ENCODE results near the gene ST3GAL3.
A peak's percentile ranks its signal among the peaks of the same experiment; 100 is the strongest.

The ST3GAL3 gene

DNA sequence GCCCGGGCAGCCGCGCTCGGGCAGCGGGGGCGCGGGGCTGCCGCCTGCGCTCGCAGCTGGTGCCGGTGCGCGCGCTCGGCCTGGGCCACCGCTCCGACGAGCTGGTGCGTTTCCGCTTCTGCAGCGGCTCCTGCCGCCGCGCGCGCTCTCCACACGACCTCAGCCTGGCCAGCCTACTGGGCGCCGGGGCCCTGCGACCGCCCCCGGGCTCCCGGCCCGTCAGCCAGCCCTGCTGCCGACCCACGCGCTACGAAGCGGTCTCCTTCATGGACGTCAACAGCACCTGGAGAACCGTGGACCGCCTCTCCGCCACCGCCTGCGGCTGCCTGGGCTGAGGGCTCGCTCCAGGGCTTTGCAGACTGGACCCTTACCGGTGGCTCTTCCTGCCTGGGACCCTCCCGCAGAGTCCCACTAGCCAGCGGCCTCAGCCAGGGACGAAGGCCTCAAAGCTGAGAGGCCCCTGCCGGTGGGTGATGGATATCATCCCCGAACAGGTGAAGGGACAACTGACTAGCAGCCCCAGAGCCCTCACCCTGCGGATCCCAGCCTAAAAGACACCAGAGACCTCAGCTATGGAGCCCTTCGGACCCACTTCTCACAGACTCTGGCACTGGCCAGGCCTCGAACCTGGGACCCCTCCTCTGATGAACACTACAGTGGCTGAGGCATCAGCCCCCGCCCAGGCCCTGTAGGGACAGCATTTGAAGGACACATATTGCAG, 229.3 kb downstream of the ST3GAL3 start:
- DNase-seq (ENCODE audit: low read depth in 4 of 4, low spot score in 1 of 4) = no peak

- no peak for DNase-seq (ENCODE audit: low read depth in 4 of 4, low spot score in 1 of 4)
These were observed 230.0 kb downstream of the ST3GAL3 start for GRCh38 chr1:43937179-43937865.

GRCh38 chr1:43938383-43938782, 231.0 kb downstream of the ST3GAL3 start:
- no peak for DNase-seq (ENCODE audit: low read depth in 4 of 4, low spot score in 1 of 4)

GRCh38 chr1:43938892-43939587, 231.7 kb downstream of the ST3GAL3 start:
- DNase-seq (ENCODE audit: low read depth in 4 of 4, low spot score in 1 of 4) = no peak

DNA sequence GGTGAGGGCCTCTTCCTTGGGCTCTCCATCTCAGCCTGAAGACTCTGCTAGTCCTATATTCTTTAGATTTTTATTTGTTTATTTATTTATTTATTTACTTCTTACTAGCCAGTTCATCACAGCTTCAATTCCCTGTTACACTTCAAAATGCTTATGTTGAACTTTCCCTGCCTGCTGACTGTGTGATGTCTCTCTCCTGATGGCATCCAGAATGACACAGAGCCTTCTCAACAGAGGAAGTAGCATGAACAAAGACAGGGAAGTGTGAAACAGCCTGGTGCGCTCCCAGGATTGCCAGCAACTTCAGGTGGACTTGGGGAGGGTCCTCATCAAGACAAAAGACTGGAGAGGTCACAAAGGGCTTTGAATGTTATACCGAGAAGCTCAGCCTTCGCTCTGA, 235.1 kb downstream of the ST3GAL3 start:
- no peak for DNase-seq (ENCODE audit: low read depth in 4 of 4, low spot score in 1 of 4)

DNA sequence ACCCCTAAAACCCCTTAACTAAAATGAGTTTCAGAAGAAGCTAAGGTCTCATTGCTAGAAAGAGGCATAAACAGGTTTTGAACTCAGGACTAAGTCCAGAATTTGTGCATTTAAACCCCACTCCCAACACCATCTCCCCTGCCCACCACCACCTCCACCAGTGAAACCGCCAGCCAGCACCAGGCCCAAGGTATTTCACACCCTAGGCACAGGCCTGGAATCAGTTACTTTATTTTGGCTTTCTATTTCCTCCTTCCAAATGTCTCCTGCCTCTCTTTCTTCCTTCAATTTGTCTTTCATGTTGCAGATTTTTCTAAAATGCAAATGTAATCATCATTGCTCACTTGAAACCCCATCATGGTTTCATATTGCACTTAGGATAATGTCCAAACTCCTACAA, 237.5 kb downstream of the ST3GAL3 start:
- no peak for DNase-seq (ENCODE audit: low read depth in 4 of 4, low spot score in 1 of 4)

- no peak for DNase-seq (ENCODE audit: low read depth in 4 of 4, low spot score in 1 of 4)
These were observed 238.4 kb downstream of the ST3GAL3 start for GRCh38 chr1:43945674-43946235.

- DNase-seq (ENCODE audit: low read depth in 4 of 4, low spot score in 1 of 4) = peak; percentile 89 to 93 (median 90)
These were observed 239.1 kb downstream of the ST3GAL3 start, which contains the start of gene IPO13 for GRCh38 chr1:43946236-43947060. Gene IPO13, plus strand, starts transcription at chr1:43946950. Its CDS starts 651 bp downstream, at chr1:43947601.

DNA sequence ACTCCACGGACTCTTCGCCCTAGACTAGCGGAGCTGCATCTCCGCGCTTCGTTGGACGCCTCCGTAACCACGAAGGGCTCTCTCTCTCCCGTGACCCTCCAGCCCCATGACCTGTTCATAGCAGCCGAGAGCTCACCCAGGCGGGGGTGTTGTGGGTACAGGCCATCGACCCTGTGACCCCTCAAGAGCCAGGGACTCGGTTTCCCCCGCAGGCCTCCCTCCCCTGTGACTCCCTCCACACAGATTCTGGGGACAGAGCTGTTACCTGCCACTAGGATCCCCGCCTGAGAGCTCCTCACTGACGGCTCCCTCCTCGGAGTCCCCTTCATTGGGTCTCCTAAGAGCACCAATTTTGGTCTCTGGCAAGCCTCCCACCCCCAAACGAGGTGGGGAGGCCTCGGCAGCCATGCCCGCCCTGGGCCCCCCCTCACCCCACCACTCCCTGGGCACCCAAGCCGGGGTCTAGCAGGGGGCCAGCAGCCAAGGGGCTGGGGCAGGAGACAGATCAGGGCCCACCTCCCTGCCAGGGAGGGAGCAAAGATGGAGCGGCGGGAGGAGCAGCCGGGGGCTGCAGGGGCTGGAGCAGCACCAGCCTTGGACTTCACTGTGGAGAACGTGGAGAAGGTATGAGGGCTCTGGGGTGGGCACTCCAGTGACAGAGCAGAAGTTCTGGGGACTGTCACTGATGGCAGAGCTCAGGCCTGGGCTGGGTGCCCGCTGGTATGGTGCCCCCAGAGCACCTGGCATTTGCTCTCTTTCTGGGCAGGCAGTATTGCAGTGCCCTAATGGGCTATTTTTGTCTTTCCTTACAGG, 239.9 kb downstream of the ST3GAL3 start:
- DNase-seq (ENCODE audit: low read depth in 4 of 4, low spot score in 1 of 4) = no peak

- no peak for DNase-seq (ENCODE audit: low read depth in 4 of 4, low spot score in 1 of 4)
These were observed 240.6 kb downstream of the ST3GAL3 start for GRCh38 chr1:43947874-43948437.

DNA sequence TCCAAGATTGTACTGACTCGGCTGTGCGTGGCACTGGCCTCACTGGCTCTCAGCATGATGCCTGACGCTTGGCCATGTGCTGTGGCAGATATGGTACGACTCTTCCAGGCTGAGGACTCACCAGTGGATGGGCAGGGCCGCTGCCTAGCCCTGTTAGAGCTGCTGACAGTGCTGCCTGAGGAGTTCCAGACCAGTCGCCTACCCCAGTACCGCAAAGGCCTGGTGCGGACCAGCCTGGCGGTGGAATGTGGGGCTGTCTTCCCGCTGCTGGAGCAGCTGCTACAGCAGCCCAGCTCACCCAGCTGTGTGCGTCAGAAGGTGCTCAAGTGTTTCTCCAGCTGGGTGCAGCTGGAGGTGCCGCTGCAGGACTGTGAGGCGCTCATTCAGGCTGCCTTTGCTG, 242.3 kb downstream of the ST3GAL3 start:
- no peak for DNase-seq (ENCODE audit: low read depth in 4 of 4, low spot score in 1 of 4)

GRCh38 chr1:43951021-43951985, 244.0 kb downstream of the ST3GAL3 start:
- DNase-seq (ENCODE audit: low read depth in 4 of 4, low spot score in 1 of 4) = no peak

- no peak for DNase-seq (ENCODE audit: low read depth in 4 of 4, low spot score in 1 of 4)
These were observed 245.5 kb downstream of the ST3GAL3 start for GRCh38 chr1:43952731-43953346.

GRCh38 chr1:43953361-43953760, 246.0 kb downstream of the ST3GAL3 start:
- no peak for DNase-seq (ENCODE audit: low read depth in 4 of 4, low spot score in 1 of 4)

- DNase-seq (ENCODE audit: low read depth in 4 of 4, low spot score in 1 of 4) = no peak
These were observed 246.7 kb downstream of the ST3GAL3 start for GRCh38 chr1:43954036-43954435.

DNA sequence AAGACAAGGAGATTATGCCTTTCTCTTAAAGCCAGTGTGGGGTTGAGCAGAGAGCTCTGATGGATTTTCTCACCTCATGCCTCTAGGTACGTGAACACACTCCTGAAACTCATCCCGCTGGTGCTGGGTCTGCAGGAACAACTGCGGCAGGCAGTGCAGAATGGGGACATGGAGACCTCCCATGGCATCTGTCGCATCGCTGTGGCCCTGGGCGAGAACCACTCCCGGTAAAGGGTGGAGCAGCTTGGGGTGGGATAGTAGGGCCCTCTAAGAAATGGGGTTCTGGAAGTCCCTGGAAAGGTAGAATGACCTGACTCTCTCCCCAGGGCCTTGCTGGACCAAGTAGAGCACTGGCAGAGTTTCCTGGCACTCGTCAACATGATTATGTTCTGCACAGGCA, 248.9 kb downstream of the ST3GAL3 start:
- no peak for DNase-seq (ENCODE audit: low read depth in 4 of 4, low spot score in 1 of 4)

GRCh38 chr1:43957407-43958040, 250.2 kb downstream of the ST3GAL3 start:
- no peak for DNase-seq (ENCODE audit: low read depth in 4 of 4, low spot score in 1 of 4)

All from stimulated activated CD4-positive, alpha-beta T cell treated with anti-CD3 and anti-CD28 coated beads, Interleukin-1b, Interleukin-23, amount 100 ng/mL, for 24 hours (primary cell).